CD4-positive, alpha-beta memory T cell (primary cell): ENCODE measurements around the gene PIK3R4. TPM values are rescaled to one million over a fixed set of nuclear protein-coding genes. Genes with fewer than 3 reads are reported as not detected.

Experiments
- CTCF ChIA-PET: fragments of 350-600 bp; sonication (Branson Sonifier 250); formaldehyde crosslinking; loops from one replicate; lab custom pipeline; 2021; ENCODE audit warnings: inconsistent platforms; ENCODE audit not compliant: partially characterized antibody; lab: Charles Lee
- POLR2A ChIA-PET: fragments of 350-600 bp; sonication (Branson Sonifier 250); formaldehyde crosslinking; loops from one replicate; lab custom pipeline; 2021; ENCODE audit not compliant: partially characterized antibody; lab: Charles Lee
- DNase-seq, 5 donors: peaks; one replicate each; pipeline versions ENCODE4 v3.0.0 to v3.0.0-alpha.2; 2020 to 2022; ENCODE audit warnings: mixed read lengths in 1 of 5
- H3K27ac ChIP-seq: one replicate; pipeline ENCODE4 v1.7.0; 2013; ENCODE audit warnings: low read depth, low read length
- H3K27me3 ChIP-seq: 2 replicates; pipeline ENCODE4 v1.7.0; 2013; ENCODE audit warnings: mild to moderate bottlenecking, low read length, moderate library complexity; ENCODE audit not compliant: insufficient read depth
- H3K36me3 ChIP-seq: 2 replicates; pipeline ENCODE4 v1.7.0; 2013; ENCODE audit warnings: mild to moderate bottlenecking, low read length, moderate library complexity; ENCODE audit not compliant: insufficient read depth
- H3K4me1 ChIP-seq: 2 replicates; pipeline ENCODE4 v1.7.0; 2013; ENCODE audit warnings: mild to moderate bottlenecking, low read length, moderate library complexity; ENCODE audit not compliant: insufficient read depth
- H3K4me3 ChIP-seq, 2 donors: one replicate each; pipeline ENCODE4 v1.7.0; 2013; ENCODE audit warnings: low read length in 2 of 2, mild to moderate bottlenecking in 1 of 2
- H3K9me3 ChIP-seq, 2 donors: one replicate each; pipeline ENCODE4 v1.7.0; 2013; ENCODE audit warnings: low read length in 2 of 2, control low read depth in 1 of 2; ENCODE audit not compliant: control insufficient read depth in 1 of 2
- H3K27ac Mint-ChIP-seq, 7 donors: one replicate each; pipeline ENCODE4 v1.8.0; 2020 to 2021; ENCODE audit warnings: mixed read lengths in 7 of 7, mild to moderate bottlenecking in 6 of 7, inconsistent platforms in 3 of 7, moderate library complexity in 3 of 7
- H3K27me3 Mint-ChIP-seq, 2 donors: one replicate each; pipeline ENCODE4 v1.8.0; 2020 to 2021; ENCODE audit warnings: mixed read lengths in 2 of 2
- H3K36me3 Mint-ChIP-seq, 2 donors: one replicate each; pipeline ENCODE4 v1.8.0; 2020 to 2021; ENCODE audit warnings: mixed read lengths in 2 of 2, inconsistent platforms in 1 of 2, mild to moderate bottlenecking in 1 of 2
- H3K4me1 Mint-ChIP-seq, 4 donors: one replicate each; pipeline ENCODE4 v1.8.0; 2020 to 2021; ENCODE audit warnings: mixed read lengths in 4 of 4, mild to moderate bottlenecking in 1 of 4
- H3K4me3 Mint-ChIP-seq, 8 donors: one replicate each; pipeline ENCODE4 v1.8.0; 2020 to 2021; ENCODE audit warnings: mixed read lengths in 8 of 8, mild to moderate bottlenecking in 7 of 8, moderate library complexity in 6 of 8, inconsistent platforms in 3 of 8
- H3K9me3 Mint-ChIP-seq, 8 donors: one replicate each; pipeline ENCODE4 v1.8.0; 2020 to 2021; ENCODE audit warnings: mixed read lengths in 8 of 8, mild to moderate bottlenecking in 5 of 8, inconsistent platforms in 3 of 8, moderate library complexity in 1 of 8
- intact Hi-C: fragments of 100-400 bp; cut with micrococcal nuclease; formaldehyde crosslinking; loops from one replicate; pipeline ENCODE4 v1.15.1; 2023
- polyA plus RNA-seq, 2 donors: library from polyadenylated mRNA; unstranded; fragments of 300-500 nt; fragmentation: Illumina TruSeq; gene quantifications; one replicate each; pipeline ENCODE4 v1.2.3, GENCODE V29; 2021
- total RNA-seq, 2 experiments: library from RNA; stranded (reverse); gene quantifications; one replicate each; pipeline ENCODE4 v1.2.3, GENCODE V29; 2021

The PIK3R4 gene
- total and polyA plus RNA-seq, 4 experiments from 2014 or later, result 18.7 to 33.2 (median 31.0) TPM

DNA sequence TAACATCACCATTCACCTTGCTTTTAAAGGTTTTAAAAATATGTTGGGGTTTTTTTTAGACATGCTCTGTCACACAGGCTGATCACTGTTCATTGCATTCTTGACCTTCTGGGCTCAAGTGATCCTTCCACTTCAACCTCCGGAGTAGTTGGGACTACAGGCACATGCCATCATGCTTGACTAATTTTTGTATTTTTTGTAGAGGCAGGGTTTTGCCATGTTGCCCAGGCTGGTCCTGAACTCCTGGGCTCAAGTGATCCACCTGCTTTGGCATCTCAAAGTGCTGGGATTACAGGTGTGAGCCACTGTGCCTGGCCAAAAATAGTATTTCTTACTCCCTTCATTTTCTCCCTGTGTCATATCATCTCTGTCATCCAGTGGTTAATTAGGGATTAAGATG, 101.4 kb downstream of the PIK3R4 start:
- H3K27me3 Mint-ChIP-seq, result no peaks in the 10 kb centered on the region
- Histone ChIP-seq H3K4me1 (no peaks in the 10 kb centered on the region), H3K4me3 (no peak overlapping the region), H3K27ac (no peak overlapping the region), H3K36me3 (no peaks in the 10 kb centered on the region), H3K27me3 (no peaks in the 10 kb centered on the region), H3K9me3 (no peaks in the 10 kb centered on the region)
- DNase-seq, result no peak
- CTCF ChIA-PET, result no interaction called here
- POLR2A ChIA-PET, result interaction anchor here (0.6 kb wide), 1 partner anchor 41 kb away, joined by 3 read pairs; no protein-coding TSS in a partner anchor
- peaks cover 0 to 2% (median 0%) of the 10 kb centered on the region in 8 donors for H3K9me3 Mint-ChIP-seq
- H3K4me3 Mint-ChIP-seq, result no peak overlapping the region
- intact Hi-C loops, result no loop called here
- no peaks in the 10 kb centered on the region for H3K36me3 Mint-ChIP-seq
- H3K4me1 Mint-ChIP-seq, result no peaks in the 10 kb centered on the region
- no peak overlapping the region for H3K27ac Mint-ChIP-seq

- Histone ChIP-seq H3K9me3 (no peaks in the 10 kb centered on the region), H3K27me3 (no peaks in the 10 kb centered on the region), H3K36me3 (no peaks in the 10 kb centered on the region), H3K4me3 (no peak overlapping the region), H3K27ac (no peak overlapping the region), H3K4me1 (no peaks in the 10 kb centered on the region)
- DNase-seq, result no peak
- Mint-ChIP-seq H3K9me3 (peaks cover 0 to 2% (median 0%) of the 10 kb centered on the region in 8 donors), H3K36me3 (no peaks in the 10 kb centered on the region), H3K4me3 (no peak overlapping the region), H3K27me3 (no peaks in the 10 kb centered on the region), H3K4me1 (no peaks in the 10 kb centered on the region), H3K27ac (no peak overlapping the region)
- ChIA-PET POLR2A (interaction anchor here (0.6 kb wide), 1 partner anchor 41 kb away, joined by 3 read pairs; no protein-coding TSS in a partner anchor), CTCF (no interaction called here)
- intact Hi-C loops, result no loop called here
These were observed 101.9 kb downstream of the PIK3R4 start for GRCh38 chr3:130644628-130645253.

GRCh38 chr3:130640027-130640426, 106.6 kb downstream of the PIK3R4 start:
- intact Hi-C loops, result no loop called here
- H3K36me3 Mint-ChIP-seq, result no peaks in the 10 kb centered on the region

DNA sequence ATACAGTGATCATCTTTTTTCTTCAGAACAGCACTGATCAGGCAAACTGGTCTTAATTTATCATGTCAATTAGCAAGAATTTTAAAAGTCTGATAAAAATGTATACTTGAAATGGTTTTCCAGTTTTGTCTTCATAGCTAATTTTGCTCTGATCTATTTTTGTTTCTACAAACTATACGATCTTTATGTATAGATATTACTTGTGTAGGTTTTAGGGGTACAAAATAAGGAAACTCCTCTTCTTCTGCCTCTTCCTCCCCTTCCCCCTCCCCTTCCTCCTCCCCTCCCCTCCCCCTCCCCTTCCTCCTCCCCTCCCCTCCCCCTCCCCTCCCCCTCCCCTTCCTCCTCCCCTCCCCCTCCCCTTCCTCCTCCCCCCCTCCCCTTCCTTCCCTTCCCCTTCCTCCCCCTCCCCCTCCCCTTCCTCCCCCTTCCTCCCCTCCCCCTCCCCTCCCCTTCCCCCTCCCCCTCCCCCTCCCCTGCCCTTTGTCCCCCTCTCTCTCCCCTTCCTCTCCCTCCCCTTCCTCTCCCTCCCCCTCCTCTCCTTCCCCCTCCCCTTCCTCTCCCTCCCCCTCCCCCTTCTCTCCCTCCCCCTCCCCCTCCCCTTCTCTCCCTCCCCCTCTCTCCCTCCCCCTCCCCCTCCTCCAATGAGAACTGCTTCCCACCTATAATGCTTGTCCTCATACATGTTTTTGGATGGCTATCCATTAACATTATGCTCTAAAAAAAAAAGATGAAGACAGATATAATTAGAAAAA, 110.0 kb downstream of the PIK3R4 start:
- intact Hi-C loops, result no loop called here
- Histone ChIP-seq H3K36me3 (no peaks in the 10 kb centered on the region), H3K9me3 (no peaks in the 10 kb centered on the region), H3K4me3 (no peak overlapping the region), H3K27ac (no peak overlapping the region), H3K27me3 (no peaks in the 10 kb centered on the region), H3K4me1 (no peaks in the 10 kb centered on the region)
- no peak for DNase-seq
- Mint-ChIP-seq H3K27ac (no peak overlapping the region), H3K27me3 (peaks cover 0 to 2% of the 10 kb centered on the region in 2 donors), H3K4me1 (no peaks in the 10 kb centered on the region), H3K4me3 (no peak overlapping the region), H3K9me3 (peaks cover 0 to 2% (median 0%) of the 10 kb centered on the region in 8 donors), H3K36me3 (no peaks in the 10 kb centered on the region)
- ChIA-PET CTCF (no interaction called here), POLR2A (no interaction called here)

More at GRCh38 chr3:130640027-130640426, 106.6 kb downstream of the PIK3R4 start:
- no peak overlapping the region for H3K4me3 ChIP-seq
- H3K27ac Mint-ChIP-seq, result no peak overlapping the region
- POLR2A ChIA-PET, result no interaction called here
- no peaks in the 10 kb centered on the region for H3K4me1 Mint-ChIP-seq
- peaks cover 0 to 2% (median 0%) of the 10 kb centered on the region in 8 donors for H3K9me3 Mint-ChIP-seq
- H3K27me3 ChIP-seq, result no peaks in the 10 kb centered on the region
- no peaks in the 10 kb centered on the region for H3K9me3 ChIP-seq
- no peaks in the 10 kb centered on the region for H3K4me1 ChIP-seq
- CTCF ChIA-PET, result no interaction called here
- no peak overlapping the region for H3K27ac ChIP-seq
- H3K36me3 ChIP-seq, result no peaks in the 10 kb centered on the region
- DNase-seq, result no peak
- H3K27me3 Mint-ChIP-seq, result peaks cover 0 to 2% of the 10 kb centered on the region in 2 donors
- H3K4me3 Mint-ChIP-seq, result no peak overlapping the region

GRCh38 chr3:130635978-130636377, 110.7 kb downstream of the PIK3R4 start:
- intact Hi-C loops, result no loop called here
- ChIA-PET POLR2A (no interaction called here), CTCF (no interaction called here)
- H3K9me3 Mint-ChIP-seq, result peaks cover 0 to 2% (median 0%) of the 10 kb centered on the region in 8 donors
- no peak for DNase-seq
- no peaks in the 10 kb centered on the region for H3K4me1 ChIP-seq
- H3K4me3 ChIP-seq, result no peak overlapping the region
- no peaks in the 10 kb centered on the region for H3K36me3 Mint-ChIP-seq
- H3K27me3 Mint-ChIP-seq, result peaks cover 0 to 2% of the 10 kb centered on the region in 2 donors
- no peak overlapping the region for H3K27ac Mint-ChIP-seq
- H3K36me3 ChIP-seq, result no peaks in the 10 kb centered on the region
- H3K9me3 ChIP-seq, result no peaks in the 10 kb centered on the region
- no peak overlapping the region for H3K27ac ChIP-seq
- no peaks in the 10 kb centered on the region for H3K4me1 Mint-ChIP-seq
- no peak overlapping the region for H3K4me3 Mint-ChIP-seq
- no peaks in the 10 kb centered on the region for H3K27me3 ChIP-seq

- no peak overlapping the region for H3K27ac Mint-ChIP-seq
- no peaks in the 10 kb centered on the region for H3K9me3 Mint-ChIP-seq
- Histone ChIP-seq H3K9me3 (no peaks in the 10 kb centered on the region), H3K27ac (no peak overlapping the region), H3K27me3 (no peaks in the 10 kb centered on the region), H3K4me1 (no peaks in the 10 kb centered on the region), H3K4me3 (no peak overlapping the region), H3K36me3 (no peaks in the 10 kb centered on the region)
- H3K27me3 Mint-ChIP-seq, result peaks cover 0 to 2% of the 10 kb centered on the region in 2 donors
- no peak overlapping the region for H3K4me3 Mint-ChIP-seq
- POLR2A ChIA-PET, result no interaction called here
- no peaks in the 10 kb centered on the region for H3K4me1 Mint-ChIP-seq
- H3K36me3 Mint-ChIP-seq, result no peaks in the 10 kb centered on the region
- no peak for DNase-seq
- intact Hi-C loops, result no loop called here
- CTCF ChIA-PET, result no interaction called here
These were observed 111.3 kb downstream of the PIK3R4 start for GRCh38 chr3:130635285-130635684.
